ENCODE data around the gene MIER2. TPM values are rescaled to one million over a fixed set of nuclear protein-coding genes. Genes with fewer than 3 reads are reported as not detected.

MIER2 gene
- total and polyA plus RNA-seq, 2 donors from 2014 or later: 18.4 to 23.4 TPM

DNA sequence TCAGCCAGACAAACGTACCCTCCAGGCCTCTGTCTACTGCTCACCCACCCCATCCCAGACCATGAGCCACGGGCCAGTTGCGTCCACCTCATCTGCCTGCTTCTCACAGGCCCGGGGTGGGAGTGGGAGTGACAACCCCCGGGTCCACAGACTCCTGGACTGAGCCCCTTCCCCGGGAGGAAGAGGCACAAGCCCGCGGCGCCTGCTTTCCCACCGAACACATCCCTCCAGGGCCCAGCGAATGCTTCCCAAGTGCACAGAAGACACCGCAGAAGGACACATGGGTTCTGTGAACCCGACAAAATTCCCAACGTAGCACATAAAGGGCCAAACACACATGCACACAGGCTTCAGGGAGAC, 35.4 kb downstream of the MIER2 start:
- no peaks in the 10 kb centered on the region for H3K9me3 ChIP-seq (ENCODE audit: control insufficient read depth in 2 of 3, insufficient read depth in 1 of 3, low read length in 3 of 3)
- peak overlapping the region in 2 of 3 donors; percentile 32 to 44 for H3K4me3 ChIP-seq (ENCODE audit: low read length in 3 of 3)
- no peak overlapping the region for H3K9ac ChIP-seq (ENCODE audit: low read length in 3 of 3)
- H3K36me3 ChIP-seq (ENCODE audit: control insufficient read depth in 2 of 3, insufficient read depth in 3 of 3, low read length in 3 of 3): peaks cover 0 to 17% (median 0%) of the 10 kb centered on the region in 3 donors
- intact Hi-C loops (cut with DNase I): no loop called here
- no peaks in the 10 kb centered on the region for H3K27me3 ChIP-seq (ENCODE audit: control insufficient read depth, insufficient read depth, low read length)
- TF ChIP-seq, protein P1, sequence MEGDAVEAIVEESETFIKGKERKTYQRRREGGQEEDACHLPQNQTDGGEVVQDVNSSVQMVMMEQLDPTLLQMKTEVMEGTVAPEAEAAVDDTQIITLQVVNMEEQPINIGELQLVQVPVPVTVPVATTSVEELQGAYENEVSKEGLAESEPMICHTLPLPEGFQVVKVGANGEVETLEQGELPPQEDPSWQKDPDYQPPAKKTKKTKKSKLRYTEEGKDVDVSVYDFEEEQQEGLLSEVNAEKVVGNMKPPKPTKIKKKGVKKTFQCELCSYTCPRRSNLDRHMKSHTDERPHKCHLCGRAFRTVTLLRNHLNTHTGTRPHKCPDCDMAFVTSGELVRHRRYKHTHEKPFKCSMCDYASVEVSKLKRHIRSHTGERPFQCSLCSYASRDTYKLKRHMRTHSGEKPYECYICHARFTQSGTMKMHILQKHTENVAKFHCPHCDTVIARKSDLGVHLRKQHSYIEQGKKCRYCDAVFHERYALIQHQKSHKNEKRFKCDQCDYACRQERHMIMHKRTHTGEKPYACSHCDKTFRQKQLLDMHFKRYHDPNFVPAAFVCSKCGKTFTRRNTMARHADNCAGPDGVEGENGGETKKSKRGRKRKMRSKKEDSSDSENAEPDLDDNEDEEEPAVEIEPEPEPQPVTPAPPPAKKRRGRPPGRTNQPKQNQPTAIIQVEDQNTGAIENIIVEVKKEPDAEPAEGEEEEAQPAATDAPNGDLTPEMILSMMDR (IDR thresholded peaks at IDR 0.05; ENCODE audit: borderline replicate concordance, extremely low read depth, insufficient read depth): no peak
- FAIRE-seq (no peak), DNase-seq (no peak)
- no peak overlapping the region for H3K27ac ChIP-seq (ENCODE audit: low read depth in 2 of 2, low read length in 2 of 2)
- H3K4me1 ChIP-seq (ENCODE audit: control insufficient read depth in 2 of 3, insufficient read depth in 2 of 3, low read depth in 1 of 3, low read length in 3 of 3): no peaks in the 10 kb centered on the region

DNA sequence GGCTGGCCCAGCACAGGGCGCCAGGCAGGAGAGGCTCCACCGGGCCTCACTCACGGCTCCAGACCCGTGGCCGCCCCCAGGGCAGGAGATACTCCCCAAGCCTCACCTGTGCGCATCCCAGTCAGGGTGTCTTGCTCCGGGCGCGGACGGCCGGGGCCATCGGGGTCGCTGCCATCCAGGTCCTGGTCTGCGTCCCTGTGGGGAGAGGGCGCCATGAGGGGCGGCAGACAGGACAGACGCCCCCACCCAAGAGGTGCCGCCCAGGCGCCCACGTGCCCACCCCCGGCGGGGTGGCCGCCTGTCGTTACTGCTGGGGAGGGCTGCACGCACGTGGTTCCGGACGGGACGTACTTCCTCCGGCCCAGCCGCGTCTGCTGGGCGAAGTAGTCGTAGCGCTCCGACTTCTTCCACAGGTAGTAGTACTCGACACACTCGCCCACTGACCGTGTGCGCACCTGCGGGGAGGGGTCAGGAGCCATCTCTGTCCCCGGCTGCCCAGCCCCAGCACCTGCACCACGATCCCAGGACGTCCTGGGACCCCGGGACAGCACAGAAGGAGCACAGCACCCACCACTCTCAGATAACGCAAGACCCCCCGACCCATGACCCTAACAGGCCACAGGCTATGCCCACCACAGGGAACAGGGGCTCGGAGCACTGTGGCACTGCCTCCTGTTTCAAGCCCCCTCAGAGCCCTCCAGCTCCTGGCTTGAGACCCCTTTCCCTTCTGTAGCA, 36.0 kb downstream of the MIER2 start:
- no peak overlapping the region for H3K9ac ChIP-seq (ENCODE audit: low read length in 3 of 3)
- no peak overlapping the region for H3K27ac ChIP-seq (ENCODE audit: low read depth in 2 of 2, low read length in 2 of 2)
- H3K27me3 ChIP-seq (ENCODE audit: control insufficient read depth, insufficient read depth, low read length): no peaks in the 10 kb centered on the region
- TF ChIP-seq, protein P1 (IDR thresholded peaks at IDR 0.05; ENCODE audit: borderline replicate concordance, extremely low read depth, insufficient read depth): no peak
- intact Hi-C loops (cut with DNase I): no loop called here
- peaks cover 0 to 17% (median 0%) of the 10 kb centered on the region in 3 donors for H3K36me3 ChIP-seq (ENCODE audit: control insufficient read depth in 2 of 3, insufficient read depth in 3 of 3, low read length in 3 of 3)
- FAIRE-seq: no peak
- DNase-seq: peak in 2 of 5 donors; percentile 34 to 63
- no peaks in the 10 kb centered on the region for H3K9me3 ChIP-seq (ENCODE audit: control insufficient read depth in 2 of 3, insufficient read depth in 1 of 3, low read length in 3 of 3)
- peak overlapping the region in 1 of 3 donors; percentile 32 for H3K4me3 ChIP-seq (ENCODE audit: low read length in 3 of 3)
- H3K4me1 ChIP-seq (ENCODE audit: control insufficient read depth in 2 of 3, insufficient read depth in 2 of 3, low read depth in 1 of 3, low read length in 3 of 3): no peaks in the 10 kb centered on the region

DNA sequence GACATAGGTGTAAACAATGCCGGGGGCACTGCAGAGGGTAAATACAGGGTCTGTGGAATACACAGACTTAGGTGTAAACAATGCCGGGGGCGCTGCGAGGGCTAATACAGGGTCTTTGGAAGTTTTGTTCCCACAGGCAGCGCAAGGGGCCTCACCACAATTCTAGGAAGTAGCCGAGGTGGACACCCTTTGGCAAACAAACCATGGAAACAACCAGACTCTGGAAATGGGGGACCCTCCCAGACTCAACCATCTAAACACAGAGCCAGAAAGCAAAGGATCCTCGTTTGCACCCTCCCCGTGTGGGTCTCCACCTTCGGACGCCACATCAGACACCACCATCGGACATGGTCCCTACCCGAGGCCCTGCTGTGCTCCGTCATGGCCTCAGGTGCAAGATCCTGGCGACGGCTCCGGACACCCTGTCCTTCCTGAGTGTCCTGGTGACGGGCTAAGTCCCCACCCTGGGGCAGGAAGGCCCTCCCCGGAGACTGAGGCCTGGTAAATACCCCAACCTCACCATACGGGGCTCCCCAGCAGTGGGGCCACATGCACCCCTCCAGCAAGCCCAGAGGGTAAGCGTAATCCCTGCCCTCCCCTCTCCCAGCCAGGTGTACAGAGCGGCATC, 36.7 kb downstream of the MIER2 start:
- Histone ChIP-seq H3K27ac (ENCODE audit: low read depth in 2 of 2, low read length in 2 of 2) (no peak overlapping the region), H3K9ac (ENCODE audit: low read length in 3 of 3) (no peak overlapping the region), H3K36me3 (ENCODE audit: control insufficient read depth in 2 of 3, insufficient read depth in 3 of 3, low read length in 3 of 3) (peaks cover 0 to 17% (median 0%) of the 10 kb centered on the region in 3 donors), H3K4me1 (ENCODE audit: control insufficient read depth in 2 of 3, insufficient read depth in 2 of 3, low read depth in 1 of 3, low read length in 3 of 3) (no peaks in the 10 kb centered on the region), H3K27me3 (ENCODE audit: control insufficient read depth, insufficient read depth, low read length) (no peaks in the 10 kb centered on the region), H3K4me3 (ENCODE audit: low read length in 3 of 3) (no peak overlapping the region), H3K9me3 (ENCODE audit: control insufficient read depth in 2 of 3, insufficient read depth in 1 of 3, low read length in 3 of 3) (no peaks in the 10 kb centered on the region)
- intact Hi-C loops (cut with DNase I): no loop called here
- DNase-seq: no peak
- FAIRE-seq: no peak
- TF ChIP-seq, protein P1 (IDR thresholded peaks at IDR 0.05; ENCODE audit: borderline replicate concordance, extremely low read depth, insufficient read depth): no peak

Data from kidney (tissue), 14 donors.